Smooth muscle cell (in vitro differentiated cells): ENCODE data around the gene WDTC1. TPM values are rescaled to one million over a fixed set of nuclear protein-coding genes. Genes with fewer than 3 reads are reported as not detected.

Source experiments
- DNase-seq: peaks from one replicate; lab custom pipeline; 2025; ENCODE audit not compliant: unreplicated experiment; lab: John Stamatoyannopoulos, UW
- H2AFZ ChIP-seq: fragments of 200-600 bp; sonication (generic); 2 replicates; pipeline ENCODE4 v1.6.0; 2016; ENCODE audit warnings: antibody characterized with exemption, low read depth, mild to moderate bottlenecking
- H3F3A ChIP-seq: fragments of 200-600 bp; sonication (generic); 2 replicates; pipeline ENCODE4 v1.6.0; 2017; ENCODE audit warnings: antibody characterized with exemption, low read depth
- H3K27ac ChIP-seq: fragments of 200-600 bp; sonication (generic); 2 replicates; pipeline ENCODE4 v1.5.1; 2016; ENCODE audit warnings: low read depth, mild to moderate bottlenecking
- H3K27me3 ChIP-seq: fragments of 200-600 bp; sonication (generic); 2 replicates; pipeline ENCODE4 v1.6.1; 2016; ENCODE audit warnings: low read depth, mild to moderate bottlenecking
- H3K36me3 ChIP-seq: fragments of 200-600 bp; sonication (generic); 2 replicates; pipeline ENCODE4 v1.5.1; 2016; ENCODE audit warnings: low read depth
- H3K4me1 ChIP-seq: fragments of 200-600 bp; sonication (generic); 2 replicates; pipeline ENCODE4 v1.5.1; 2016; ENCODE audit warnings: low read depth
- H3K4me2 ChIP-seq: fragments of 200-600 bp; sonication (generic); 2 replicates; pipeline ENCODE4 v1.6.0; 2016; ENCODE audit warnings: mild to moderate bottlenecking
- H3K4me3 ChIP-seq: fragments of 200-600 bp; sonication (generic); 2 replicates; pipeline ENCODE4 v1.5.1; 2016; ENCODE audit warnings: mild to moderate bottlenecking
- H3K79me2 ChIP-seq: fragments of 200-600 bp; sonication (generic); 2 replicates; pipeline ENCODE4 v1.6.0; 2016; ENCODE audit warnings: low read depth, mild to moderate bottlenecking
- H3K9ac ChIP-seq: fragments of 200-600 bp; sonication (generic); 2 replicates; pipeline ENCODE4 v1.6.0; 2016; ENCODE audit warnings: low read depth
- H3K9me3 ChIP-seq: fragments of 200-600 bp; sonication (generic); replicated peaks from 2 replicates; pipeline ENCODE4 v1.5.1; 2016; ENCODE audit warnings: low read depth
- H4K20me1 ChIP-seq: fragments of 200-600 bp; sonication (generic); 2 replicates; pipeline ENCODE4 v1.6.0; 2016; ENCODE audit warnings: low read depth
- WGBS: methylation state at CpG from one replicate; pipeline ENCODE4 v1.1.7; 2016; ENCODE audit warnings: low lambda C conversion rate; 5-methylcytosine and 5-hydroxymethylcytosine counted together
- polyA plus RNA-seq: library from polyadenylated mRNA; unstranded; fragments of >200 nt; fragmentation: Nextera tagmentation; extraction: Ambion mirVana; gene quantifications from 2 replicates; pipeline ENCODE4 v1.2.1, GENCODE V29; 2016
- total RNA-seq: library from RNA; depleted of rRNA; stranded (reverse); fragments of >200 nt; gene quantifications from 2 replicates; pipeline ENCODE4 v1.2.3, GENCODE V29; 2014
- TF ChIP-seq, protein P1 (sequence below): fragments of 200-600 bp; sonication (generic); IDR thresholded peaks from 2 replicates; pipeline ENCODE4 v1.5.1; 2017; ENCODE audit warnings: borderline replicate concordance, mild to moderate bottlenecking, antibody characterized with exemption; ENCODE audit not compliant: insufficient read depth, poor library complexity, severe bottlenecking

WDTC1 gene
- total and polyA plus RNA-seq, 2 experiments from 2014 or later, result 5.4 to 10.3 TPM

DNA sequence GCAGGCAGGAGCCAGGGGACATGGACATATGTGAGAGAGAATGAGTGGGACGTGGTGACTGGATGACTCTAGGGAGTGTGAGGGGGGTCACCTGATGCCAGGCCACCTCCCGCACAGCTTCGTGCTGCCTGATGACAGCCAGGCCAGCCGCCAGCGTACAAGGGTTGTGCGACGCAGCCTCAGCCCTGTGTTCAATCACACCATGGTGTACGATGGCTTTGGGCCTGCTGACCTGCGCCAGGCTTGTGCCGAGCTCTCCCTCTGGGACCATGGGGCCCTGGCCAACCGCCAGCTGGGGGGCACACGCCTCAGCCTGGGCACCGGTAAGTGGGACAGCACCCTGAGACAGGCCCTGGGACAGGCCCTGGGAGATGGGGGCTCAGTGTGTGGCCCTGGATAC, 118.7 kb downstream of the WDTC1 start:
- no peak for DNase-seq
- no peak overlapping the region for H3K4me2 ChIP-seq
- no peaks in the 10 kb centered on the region for H3K9me3 ChIP-seq
- H3K4me1 ChIP-seq, result peaks cover 7% of the 10 kb centered on the region
- no peak overlapping the region for H3K9ac ChIP-seq
- no peak overlapping the region for H3K27ac ChIP-seq
- no peak overlapping the region for H3K4me3 ChIP-seq
- TF ChIP-seq, protein P1, sequence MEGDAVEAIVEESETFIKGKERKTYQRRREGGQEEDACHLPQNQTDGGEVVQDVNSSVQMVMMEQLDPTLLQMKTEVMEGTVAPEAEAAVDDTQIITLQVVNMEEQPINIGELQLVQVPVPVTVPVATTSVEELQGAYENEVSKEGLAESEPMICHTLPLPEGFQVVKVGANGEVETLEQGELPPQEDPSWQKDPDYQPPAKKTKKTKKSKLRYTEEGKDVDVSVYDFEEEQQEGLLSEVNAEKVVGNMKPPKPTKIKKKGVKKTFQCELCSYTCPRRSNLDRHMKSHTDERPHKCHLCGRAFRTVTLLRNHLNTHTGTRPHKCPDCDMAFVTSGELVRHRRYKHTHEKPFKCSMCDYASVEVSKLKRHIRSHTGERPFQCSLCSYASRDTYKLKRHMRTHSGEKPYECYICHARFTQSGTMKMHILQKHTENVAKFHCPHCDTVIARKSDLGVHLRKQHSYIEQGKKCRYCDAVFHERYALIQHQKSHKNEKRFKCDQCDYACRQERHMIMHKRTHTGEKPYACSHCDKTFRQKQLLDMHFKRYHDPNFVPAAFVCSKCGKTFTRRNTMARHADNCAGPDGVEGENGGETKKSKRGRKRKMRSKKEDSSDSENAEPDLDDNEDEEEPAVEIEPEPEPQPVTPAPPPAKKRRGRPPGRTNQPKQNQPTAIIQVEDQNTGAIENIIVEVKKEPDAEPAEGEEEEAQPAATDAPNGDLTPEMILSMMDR, result no peak
- H3K36me3 ChIP-seq, result no peaks in the 10 kb centered on the region
- no peaks in the 10 kb centered on the region for H3F3A ChIP-seq
- no peaks in the 10 kb centered on the region for H3K27me3 ChIP-seq
- H2AFZ ChIP-seq, result no peak overlapping the region
- H4K20me1 ChIP-seq, result no peaks in the 10 kb centered on the region
- 96% methylated on average over 13 of the region's 13 CpGs for WGBS
- no peaks in the 10 kb centered on the region for H3K79me2 ChIP-seq

DNA sequence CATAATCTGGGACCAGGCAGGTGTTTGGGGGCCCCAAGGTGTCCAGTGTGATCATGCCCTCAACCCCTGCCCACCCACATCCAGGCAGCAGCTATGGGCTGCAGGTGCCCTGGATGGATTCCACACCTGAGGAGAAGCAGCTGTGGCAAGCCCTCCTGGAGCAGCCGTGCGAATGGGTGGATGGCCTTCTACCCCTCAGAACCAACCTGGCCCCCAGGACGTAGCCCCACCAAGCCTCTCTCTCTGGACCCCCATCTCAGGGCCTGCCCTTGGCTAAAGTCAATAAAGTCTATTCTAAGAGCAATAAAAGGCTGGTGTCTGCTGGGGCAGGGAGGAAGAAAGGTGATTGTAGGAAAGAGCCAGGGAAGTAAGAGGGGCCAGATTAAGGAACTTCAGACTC, 119.2 kb downstream of the WDTC1 start:
- Histone ChIP-seq H3K4me3 (no peak overlapping the region), H3K9ac (no peak overlapping the region), H3K4me1 (peaks cover 6% of the 10 kb centered on the region), H3K9me3 (no peaks in the 10 kb centered on the region), H3K4me2 (no peak overlapping the region), H3K36me3 (no peaks in the 10 kb centered on the region), H4K20me1 (no peaks in the 10 kb centered on the region), H3F3A (no peaks in the 10 kb centered on the region), H2AFZ (no peak overlapping the region), H3K27ac (no peak overlapping the region), H3K27me3 (no peaks in the 10 kb centered on the region), H3K79me2 (no peaks in the 10 kb centered on the region)
- 96% methylated on average over 3 of the region's 3 CpGs for WGBS
- DNase-seq, result no peak
- TF ChIP-seq, protein P1, result no peak

DNA sequence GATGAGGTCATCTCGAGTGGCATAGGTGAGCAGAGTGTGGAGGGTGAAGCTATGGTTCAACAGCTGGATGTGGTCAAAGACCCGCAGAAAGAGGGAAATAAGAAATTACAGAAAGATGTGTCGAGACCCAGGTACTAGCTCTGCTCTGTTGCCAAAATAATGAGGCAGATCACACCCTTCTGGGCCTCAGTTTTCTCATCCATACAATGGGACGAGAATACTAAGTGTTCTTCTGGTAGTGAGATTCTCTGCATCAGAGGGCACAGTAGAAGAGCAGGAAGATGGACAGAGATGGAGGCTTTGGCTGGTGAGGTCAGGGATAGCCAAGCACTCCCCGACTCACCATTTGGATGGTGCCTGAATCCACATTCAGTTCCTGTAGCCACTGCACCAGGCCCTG, 121.3 kb downstream of the WDTC1 start:
- H3K27ac ChIP-seq, result no peak overlapping the region
- no peaks in the 10 kb centered on the region for H3K36me3 ChIP-seq
- H3K9ac ChIP-seq, result no peak overlapping the region
- TF ChIP-seq, protein P1, result no peak
- no peaks in the 10 kb centered on the region for H3K79me2 ChIP-seq
- no peaks in the 10 kb centered on the region for H3K27me3 ChIP-seq
- no peak for DNase-seq
- H3K4me2 ChIP-seq, result no peak overlapping the region
- no peaks in the 10 kb centered on the region for H4K20me1 ChIP-seq
- H2AFZ ChIP-seq, result no peak overlapping the region
- no peaks in the 10 kb centered on the region for H3K9me3 ChIP-seq
- peaks cover 6% of the 10 kb centered on the region for H3K4me1 ChIP-seq
- H3F3A ChIP-seq, result no peaks in the 10 kb centered on the region
- 92% methylated on average over 5 of the region's 5 CpGs for WGBS
- no peak overlapping the region for H3K4me3 ChIP-seq

DNA sequence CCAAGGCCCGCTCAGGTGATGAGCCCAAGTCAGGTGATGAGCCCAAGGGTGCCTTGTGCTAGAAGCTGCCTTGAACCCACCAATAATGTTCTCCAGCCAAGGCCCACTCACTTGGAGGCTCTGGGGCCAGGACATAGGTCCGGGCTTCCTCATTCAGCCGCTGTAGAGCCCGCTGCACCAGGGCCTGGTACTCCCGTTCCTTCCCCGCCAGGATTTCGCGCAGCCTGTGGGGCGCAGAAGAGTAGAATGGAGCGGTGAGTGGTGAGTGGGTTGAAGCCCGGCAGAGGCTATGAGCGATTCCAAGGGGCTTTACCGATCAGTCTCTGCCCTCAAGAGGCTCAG, 121.8 kb downstream of the WDTC1 start:
- no peak for DNase-seq
- no peak overlapping the region for H3K4me3 ChIP-seq
- no peaks in the 10 kb centered on the region for H3K79me2 ChIP-seq
- H3K27me3 ChIP-seq, result no peaks in the 10 kb centered on the region
- WGBS, result 93% methylated on average over 13 of the region's 13 CpGs
- peaks cover 9% of the 10 kb centered on the region for H3K4me1 ChIP-seq
- no peak overlapping the region for H3K9ac ChIP-seq
- H3F3A ChIP-seq, result no peaks in the 10 kb centered on the region
- no peaks in the 10 kb centered on the region for H3K36me3 ChIP-seq
- H2AFZ ChIP-seq, result no peak overlapping the region
- TF ChIP-seq, protein P1, result no peak
- H3K4me2 ChIP-seq, result no peak overlapping the region
- H3K9me3 ChIP-seq, result no peaks in the 10 kb centered on the region
- no peak overlapping the region for H3K27ac ChIP-seq
- H4K20me1 ChIP-seq, result no peaks in the 10 kb centered on the region
